Type B pancreatic cell (in vitro differentiated cells): ENCODE measurements around the gene DHRS7. TPM values are rescaled to one million over a fixed set of nuclear protein-coding genes. Genes with fewer than 3 reads are reported as not detected.

Experiments
- DNase-seq: peaks from one replicate; pipeline ENCODE4 v3.0.0; 2021; ENCODE audit warnings: mixed read lengths; ENCODE audit not compliant: unreplicated experiment; ENCODE audit errors: extremely low spot score
- H3K27ac Mint-ChIP-seq: 2 replicates; pipeline ENCODE4 v1.8.0; 2021; ENCODE audit warnings: mild to moderate bottlenecking, mixed read lengths
- H3K27me3 Mint-ChIP-seq: 2 replicates; pipeline ENCODE4 v1.8.0; 2021; ENCODE audit warnings: mixed read lengths
- H3K36me3 Mint-ChIP-seq: 2 replicates; pipeline ENCODE4 v1.8.0; 2021; ENCODE audit warnings: mixed read lengths
- H3K4me1 Mint-ChIP-seq: one replicate; pipeline ENCODE4 v1.8.0; 2021; ENCODE audit warnings: mixed read lengths; ENCODE audit not compliant: unreplicated experiment
- H3K4me3 Mint-ChIP-seq: 2 replicates; pipeline ENCODE4 v1.8.0; 2021; ENCODE audit warnings: mild to moderate bottlenecking, mixed read lengths
- H3K9me3 Mint-ChIP-seq: 2 replicates; pipeline ENCODE4 v1.8.0; 2021; ENCODE audit warnings: mixed read lengths
- CTCF ChIP-seq: fragments of 200-600 bp; sonication (generic); conservative IDR thresholded peaks from 2 replicates; pipeline ENCODE4 v1.5.0; 2021; ENCODE audit warnings: antibody characterized with exemption, mild to moderate bottlenecking
- total RNA-seq: library from RNA; stranded (reverse); gene quantifications from 2 replicates; pipeline ENCODE4 v1.2.1, GENCODE V29; 2021; ENCODE audit warnings: low replicate concordance

DHRS7 gene
- total RNA-seq, 1 donor from 2014 or later, result 57.3 TPM

- DNase-seq, result no peak
- Mint-ChIP-seq H3K36me3 (peaks cover 7% of the 10 kb centered on the region), H3K27ac (peak overlapping the region; percentile 68), H3K27me3 (peaks cover 6% of the 10 kb centered on the region), H3K4me3 (peak overlapping the region; percentile 82), H3K4me1 (peaks cover 19% of the 10 kb centered on the region), H3K9me3 (no peaks in the 10 kb centered on the region)
- TF ChIP-seq CTCF, result peak; percentile 4
Observed at GRCh38 chr14:60165547-60165876, 314 bp upstream of the DHRS7 start.

- Mint-ChIP-seq H3K9me3 (no peaks in the 10 kb centered on the region), H3K4me1 (peaks cover 22% of the 10 kb centered on the region), H3K4me3 (peak overlapping the region; percentile 99), H3K27me3 (peaks cover 4% of the 10 kb centered on the region), H3K27ac (peak overlapping the region; percentile 97), H3K36me3 (peaks cover 7% of the 10 kb centered on the region)
- no peak for TF ChIP-seq CTCF
- no peak for DNase-seq
Observed at GRCh38 chr14:60164404-60164711, 840 bp downstream of the DHRS7 start.

GRCh38 chr14:60163693-60164092 lies 1.5 kb downstream of the DHRS7 start:
- TF ChIP-seq CTCF, result no peak
- Mint-ChIP-seq H3K27ac (no peak overlapping the region), H3K4me3 (peak overlapping the region; percentile 99), H3K4me1 (peaks cover 22% of the 10 kb centered on the region), H3K9me3 (no peaks in the 10 kb centered on the region), H3K27me3 (peaks cover 2% of the 10 kb centered on the region), H3K36me3 (peaks cover 7% of the 10 kb centered on the region)
- DNase-seq, result no peak

- TF ChIP-seq CTCF, result no peak
- peak overlapping the region; percentile 54 for H3K27ac Mint-ChIP-seq
- peaks cover 2% of the 10 kb centered on the region for H3K27me3 Mint-ChIP-seq
Observed at GRCh38 chr14:60161196-60162107, 3.7 kb downstream of the DHRS7 start.

GRCh38 chr14:60160422-60160821 lies 4.8 kb downstream of the DHRS7 start:
- DNase-seq, result no peak
- TF ChIP-seq CTCF, result no peak
- no peak overlapping the region for H3K4me3 Mint-ChIP-seq
- peaks cover 26% of the 10 kb centered on the region for H3K4me1 Mint-ChIP-seq
- H3K27me3 Mint-ChIP-seq, result no peaks in the 10 kb centered on the region
- peaks cover 25% of the 10 kb centered on the region for H3K36me3 Mint-ChIP-seq
- no peaks in the 10 kb centered on the region for H3K9me3 Mint-ChIP-seq
- H3K27ac Mint-ChIP-seq, result peak overlapping the region; percentile 22

More at GRCh38 chr14:60161196-60162107, 3.7 kb downstream of the DHRS7 start:
- Mint-ChIP-seq H3K36me3 (peaks cover 19% of the 10 kb centered on the region), H3K9me3 (no peaks in the 10 kb centered on the region), H3K4me1 (peaks cover 24% of the 10 kb centered on the region), H3K4me3 (peak overlapping the region; percentile 60)
- no peak for DNase-seq
